WTC11 (cell line): Measurements from ENCODE around the gene TGM2.

ENCODE experiments used
- JUN ChIP-seq: sonication (generic); formaldehyde crosslinking; IDR thresholded peaks from 2 replicates; pipeline ENCODE4 v1.8.0; 2023; ENCODE audit warnings: mild to moderate bottlenecking, missing genetic modification reagents
- MLX ChIP-seq: sonication (generic); formaldehyde crosslinking; IDR thresholded peaks from 2 replicates; pipeline ENCODE4 v1.8.1; 2023; ENCODE audit warnings: mild to moderate bottlenecking, missing genetic modification reagents, moderate library complexity
- NR2C2 ChIP-seq: sonication (generic); formaldehyde crosslinking; IDR thresholded peaks from 2 replicates; pipeline ENCODE4 v1.8.0; 2022; ENCODE audit warnings: mild to moderate bottlenecking, missing genetic modification reagents
- SP1 ChIP-seq: sonication (generic); formaldehyde crosslinking; conservative IDR thresholded peaks from 2 replicates; pipeline ENCODE4 v1.8.1; 2022; ENCODE audit warnings: missing genetic modification reagents
- ZSCAN18 ChIP-seq: fragments of 250-450 bp; sonication (Bioruptor Pico); IDR thresholded peaks from 2 replicates; pipeline ENCODE4 v2.1.2; 2022; ENCODE audit warnings: mild to moderate bottlenecking, moderate library complexity

GRCh38 chr20:38210741-38211140 lies 45.7 kb upstream of the TGM2 start:
- TF ChIP-seq MLX (CRISPR knock-in tag) (no peak), ZSCAN18 (no peak), SP1 (CRISPR knock-in tag) (no peak), JUN (CRISPR knock-in tag) (no peak), NR2C2 (CRISPR knock-in tag) (no peak)
